GM21825 (cell line): ENCODE measurements around the gene COL18A1.
"Not testable (repeated sequence)": the region's sequence is repeated elsewhere in the genome, so short reads cannot be mapped to it uniquely, and the experiment has no call there.

Source experiments
- ATAC-seq: cut with Tn5 transposase; IDR thresholded peaks from one replicate; pipeline ENCODE4 v1.9.1; 2021; ENCODE audit warnings: mild to moderate bottlenecking, moderate library complexity; ENCODE audit not compliant: unreplicated experiment

Gene COL18A1

DNA sequence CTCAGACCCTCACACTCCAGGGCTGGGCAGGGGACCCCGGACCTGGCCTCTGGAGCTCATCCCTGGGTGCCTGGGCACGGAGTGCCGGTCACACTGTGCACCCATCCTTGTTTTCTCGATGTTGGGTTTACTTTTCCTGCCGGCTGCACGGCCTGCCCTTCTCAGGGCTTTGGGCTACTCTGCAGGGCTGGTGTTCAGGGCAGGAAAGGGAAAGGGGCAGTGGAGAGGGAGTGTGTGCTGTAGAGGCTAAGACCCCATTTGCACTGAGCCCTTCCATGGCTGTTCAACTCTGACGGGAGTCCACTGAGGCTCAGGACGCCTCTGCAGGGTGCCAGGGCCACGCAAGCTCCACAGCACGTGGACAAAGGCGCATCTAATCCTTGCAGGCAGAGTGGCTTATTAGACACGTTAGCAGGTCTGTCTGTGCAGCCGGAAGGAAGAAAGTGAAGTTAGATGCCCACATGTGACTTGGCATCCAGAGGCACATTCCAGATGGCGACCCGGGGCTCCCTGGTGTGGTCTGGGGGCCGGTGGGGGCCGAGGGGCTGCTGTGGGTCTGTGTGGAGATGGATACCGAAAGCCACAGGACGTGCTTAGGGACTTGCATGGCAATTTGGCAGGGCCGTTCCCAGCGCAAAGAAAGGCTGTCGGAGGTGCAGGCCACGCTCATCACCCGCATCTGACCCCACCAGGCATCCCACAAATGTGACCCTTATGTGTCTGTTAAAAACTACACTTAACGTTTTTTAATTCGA lies 33.6 kb downstream of the COL18A1 start:
- no peak for ATAC-seq

- no peak for ATAC-seq
Observed at GRCh38 chr21:45439161-45439872, 34.4 kb downstream of the COL18A1 start.

- ATAC-seq: no peak
Observed at GRCh38 chr21:45439901-45440461, 35.0 kb downstream of the COL18A1 start.

DNA sequence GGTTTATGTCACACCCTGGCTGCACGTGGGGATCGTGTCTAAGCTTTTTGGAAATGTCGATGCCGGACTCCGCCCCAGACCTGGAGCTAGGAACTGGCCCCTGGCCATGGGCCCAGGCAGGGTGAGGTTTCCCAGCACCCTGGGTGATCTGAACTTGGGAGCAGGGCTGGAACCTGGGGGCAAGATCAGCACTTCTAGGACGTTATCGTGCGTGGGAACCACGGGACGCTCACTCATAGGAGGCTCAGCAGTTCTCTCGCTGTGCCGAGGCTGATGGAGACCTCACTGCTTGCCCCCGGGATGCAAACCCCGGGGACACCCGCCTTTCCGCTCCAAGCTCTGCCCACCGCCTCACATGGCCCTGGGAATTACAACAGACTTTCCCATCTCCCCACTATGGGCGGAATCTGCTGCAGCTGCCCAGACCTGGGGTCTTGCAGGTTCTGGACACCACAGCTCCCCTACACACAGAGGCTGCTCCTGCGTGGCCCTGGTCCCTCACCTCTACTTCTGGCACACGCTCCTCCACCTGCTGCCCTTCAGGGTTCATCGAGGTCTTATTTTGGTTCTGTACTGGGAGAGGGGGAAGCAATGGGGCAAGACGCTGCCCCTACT lies 35.9 kb downstream of the COL18A1 start:
- ATAC-seq: no peak

- no peak for ATAC-seq
Observed at GRCh38 chr21:45441431-45442255, 36.7 kb downstream of the COL18A1 start.

DNA sequence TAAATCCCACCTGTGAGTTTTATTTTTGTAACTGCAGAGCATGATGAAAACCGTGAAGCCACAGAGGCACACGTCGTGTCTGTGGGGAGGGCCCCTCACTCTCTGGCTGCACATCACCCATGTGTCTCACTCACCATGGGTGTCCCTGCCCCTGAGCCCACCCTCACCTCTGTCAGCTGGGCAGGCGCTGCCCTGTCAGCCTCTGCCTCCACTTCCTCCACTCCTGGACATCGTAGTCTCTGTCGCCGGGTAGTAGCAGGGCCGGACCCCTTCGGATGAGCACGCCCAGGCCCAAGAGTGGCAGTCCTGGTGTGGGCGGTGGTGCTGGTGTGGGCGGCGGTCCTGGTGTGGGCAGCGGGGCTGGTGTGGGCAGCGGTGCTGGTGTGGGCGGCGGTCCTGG lies 37.3 kb downstream of the COL18A1 start:
- ATAC-seq: no peak

GRCh38 chr21:45442686-45443594 lies 38.0 kb downstream of the COL18A1 start:
- ATAC-seq: not testable (repeated sequence)

GRCh38 chr21:45443595-45444181 lies 38.7 kb downstream of the COL18A1 start:
- no peak for ATAC-seq

- no peak for ATAC-seq
Observed at GRCh38 chr21:45444385-45444784, 39.4 kb downstream of the COL18A1 start.

DNA sequence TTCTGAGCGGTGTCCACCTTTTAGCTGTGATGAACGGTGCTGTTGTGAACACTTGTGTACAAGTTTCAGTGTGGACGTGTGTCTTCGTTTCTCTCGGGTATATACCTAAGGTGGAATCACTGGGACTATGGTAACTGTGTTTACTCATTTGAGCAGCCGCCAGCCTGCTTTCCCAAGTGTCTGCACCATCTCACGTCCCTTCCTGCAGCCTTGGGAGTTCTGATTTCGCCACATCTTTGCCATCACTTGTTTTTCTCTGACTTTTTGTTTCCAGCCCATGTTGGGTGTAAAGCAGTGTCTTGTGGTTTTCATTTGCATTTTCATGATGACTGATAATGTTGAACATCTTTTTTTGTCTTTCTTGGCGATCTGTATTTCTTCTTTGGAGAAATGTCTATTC lies 40.4 kb downstream of the COL18A1 start:
- ATAC-seq: no peak

DNA sequence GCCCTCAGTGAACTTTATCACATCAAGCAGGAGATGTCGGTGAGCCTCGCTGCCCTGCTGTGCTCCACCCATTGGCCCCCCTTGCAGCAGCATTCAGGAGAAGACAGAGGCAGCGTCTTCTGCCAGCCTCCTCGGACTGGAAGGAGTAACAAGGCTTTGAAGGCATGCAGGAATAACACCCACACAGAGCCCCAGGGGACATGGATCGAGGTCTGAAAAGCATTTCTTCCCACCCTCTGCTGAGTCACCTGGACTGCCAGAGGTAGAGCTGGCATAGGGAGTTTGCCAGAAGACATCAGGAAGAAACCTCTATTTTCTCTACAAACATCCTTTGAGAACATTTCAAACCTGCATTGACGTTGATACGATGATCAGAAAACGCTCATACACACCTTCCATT lies 42.9 kb downstream of the COL18A1 start:
- ATAC-seq: no peak

GRCh38 chr21:45448283-45448809 lies 43.4 kb downstream of the COL18A1 start:
- ATAC-seq: no peak

GRCh38 chr21:45448810-45449657 lies 44.1 kb downstream of the COL18A1 start:
- ATAC-seq: no peak

DNA sequence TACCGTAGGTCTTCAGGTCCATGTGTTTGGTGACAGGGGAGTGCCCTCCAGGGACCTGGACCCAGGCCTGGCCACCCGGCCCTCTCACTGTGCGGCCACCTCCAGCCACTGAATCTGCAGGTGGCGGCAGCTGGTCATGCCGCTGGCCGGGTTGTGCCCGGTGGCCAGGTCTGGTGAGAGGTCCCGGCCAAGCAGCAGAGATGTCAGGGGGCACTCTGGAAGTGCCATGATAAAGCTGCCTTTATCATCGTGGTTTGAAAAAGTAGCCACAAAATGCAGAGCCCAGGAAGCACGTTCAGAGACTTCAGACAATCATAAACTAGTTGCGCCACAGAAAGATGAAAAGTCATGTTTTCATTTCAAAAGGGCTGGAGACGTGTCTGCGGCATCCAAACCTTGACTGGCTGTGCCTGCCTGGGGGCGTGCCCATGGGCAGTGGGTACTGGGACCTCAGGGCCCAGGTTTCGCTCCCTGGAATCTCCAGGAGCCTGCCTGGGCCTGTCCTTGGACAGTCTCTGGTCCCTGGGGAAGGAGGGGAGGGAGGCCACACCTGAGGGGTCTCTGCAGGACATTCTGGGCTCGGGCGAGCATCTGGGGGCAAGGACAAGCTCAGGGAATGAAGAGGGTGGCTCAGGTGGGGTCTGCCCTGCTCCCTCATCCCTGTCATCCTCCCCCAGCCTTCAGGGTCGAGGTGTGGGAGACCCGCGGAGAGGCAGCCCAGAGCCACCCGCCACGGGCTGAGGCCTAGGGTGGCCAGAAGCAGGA lies 44.9 kb downstream of the COL18A1 start:
- no peak for ATAC-seq

- ATAC-seq: no peak
Observed at GRCh38 chr21:45450423-45451090, 45.6 kb downstream of the COL18A1 start.

- ATAC-seq: no peak
Observed at GRCh38 chr21:45451091-45451740, 46.3 kb downstream of the COL18A1 start.
